Activated naive CD8-positive, alpha-beta T cell treated with anti-CD3 and anti-CD28 coated beads, Interleukin-2, amount 50 U/mL, for 24 hours (primary cell): Measurements from ENCODE around the gene APOBEC3F.
A peak's percentile ranks its signal among the peaks of the same experiment; 100 is the strongest.
"Not testable (repeated sequence)": the region's sequence is repeated elsewhere in the genome, so short reads cannot be mapped to it uniquely, and the experiment has no call there.

Source experiments
- ATAC-seq: fragments of 150-1000 bp; cut with Tn5 transposase; one replicate; pipeline ENCODE4 v1.10.0; 2021
- DNase-seq: peaks from one replicate; pipeline ENCODE4 v3.0.0; 2021
- H3K27ac Mint-ChIP-seq: one replicate; pipeline ENCODE4 v1.8.0; 2021; ENCODE audit warnings: mild to moderate bottlenecking, mixed read lengths
- H3K27me3 Mint-ChIP-seq: one replicate; pipeline ENCODE4 v1.8.0; 2021; ENCODE audit warnings: mixed read lengths
- H3K36me3 Mint-ChIP-seq: one replicate; pipeline ENCODE4 v1.8.0; 2021; ENCODE audit warnings: low read depth, mixed read lengths
- H3K4me1 Mint-ChIP-seq: one replicate; pipeline ENCODE4 v1.8.0; 2021; ENCODE audit warnings: mixed read lengths
- H3K4me3 Mint-ChIP-seq: one replicate; pipeline ENCODE4 v1.8.0; 2021; ENCODE audit warnings: mild to moderate bottlenecking, moderate library complexity, mixed read lengths
- H3K9me3 Mint-ChIP-seq: one replicate; pipeline ENCODE4 v1.8.0; 2021; ENCODE audit warnings: mixed read lengths

Gene APOBEC3F

GRCh38 chr22:39041908-39042307, 1.2 kb downstream of the APOBEC3F start:
- DNase-seq (no peak), ATAC-seq (no peak)
- Mint-ChIP-seq H3K36me3 (peaks cover 2% of the 10 kb centered on the region), H3K27ac (peak overlapping the region; percentile 86), H3K27me3 (no peaks in the 10 kb centered on the region), H3K4me1 (peaks cover 41% of the 10 kb centered on the region), H3K9me3 (no peaks in the 10 kb centered on the region), H3K4me3 (peak overlapping the region; percentile 89)

GRCh38 chr22:39043063-39043462, 2.4 kb downstream of the APOBEC3F start:
- not testable (repeated sequence) for DNase-seq, H3K27me3 Mint-ChIP-seq, H3K27ac Mint-ChIP-seq, H3K36me3 Mint-ChIP-seq, ATAC-seq, H3K9me3 Mint-ChIP-seq, H3K4me3 Mint-ChIP-seq
- H3K4me1 Mint-ChIP-seq, result peaks cover 39% of the 10 kb centered on the region

GRCh38 chr22:39045136-39045535, 4.5 kb downstream of the APOBEC3F start:
- not testable (repeated sequence) for H3K36me3 Mint-ChIP-seq, H3K9me3 Mint-ChIP-seq, DNase-seq, ATAC-seq, H3K4me3 Mint-ChIP-seq, H3K27me3 Mint-ChIP-seq, H3K27ac Mint-ChIP-seq
- H3K4me1 Mint-ChIP-seq, result peaks cover 32% of the 10 kb centered on the region

GRCh38 chr22:39049486-39049885, 8.8 kb downstream of the APOBEC3F start:
- H3K27ac Mint-ChIP-seq, DNase-seq, H3K9me3 Mint-ChIP-seq, H3K4me1 Mint-ChIP-seq, ATAC-seq, H3K36me3 Mint-ChIP-seq, H3K4me3 Mint-ChIP-seq, H3K27me3 Mint-ChIP-seq: not testable (repeated sequence)

- not testable (repeated sequence) for DNase-seq, ATAC-seq, H3K27ac Mint-ChIP-seq, H3K27me3 Mint-ChIP-seq, H3K4me3 Mint-ChIP-seq, H3K4me1 Mint-ChIP-seq, H3K36me3 Mint-ChIP-seq, H3K9me3 Mint-ChIP-seq
Measured at GRCh38 chr22:39051844-39052495, 11.3 kb downstream of the APOBEC3F start.

GRCh38 chr22:39055658-39056057, 15.0 kb downstream of the APOBEC3F start:
- ATAC-seq, result no peak
- H3K4me3 Mint-ChIP-seq, result no peak overlapping the region
- H3K27ac Mint-ChIP-seq, result no peak overlapping the region
- DNase-seq, result no peak
- H3K27me3 Mint-ChIP-seq, result no peaks in the 10 kb centered on the region
- no peaks in the 10 kb centered on the region for H3K4me1 Mint-ChIP-seq
- H3K9me3 Mint-ChIP-seq, result no peaks in the 10 kb centered on the region
- no peaks in the 10 kb centered on the region for H3K36me3 Mint-ChIP-seq

- H3K9me3 Mint-ChIP-seq, DNase-seq, H3K27ac Mint-ChIP-seq, H3K36me3 Mint-ChIP-seq, ATAC-seq, H3K27me3 Mint-ChIP-seq, H3K4me3 Mint-ChIP-seq: not testable (repeated sequence)
- H3K4me1 Mint-ChIP-seq, result peaks cover 20% of the 10 kb centered on the region
Measured at GRCh38 chr22:39061290-39061689, 20.6 kb downstream of the APOBEC3F start.

- DNase-seq, H3K36me3 Mint-ChIP-seq, H3K27me3 Mint-ChIP-seq, H3K9me3 Mint-ChIP-seq, ATAC-seq, H3K27ac Mint-ChIP-seq, H3K4me3 Mint-ChIP-seq: not testable (repeated sequence)
- H3K4me1 Mint-ChIP-seq, result peaks cover 20% of the 10 kb centered on the region
Measured at GRCh38 chr22:39061951-39062350, 21.3 kb downstream of the APOBEC3F start.

- ATAC-seq, H3K4me3 Mint-ChIP-seq, H3K9me3 Mint-ChIP-seq, DNase-seq, H3K36me3 Mint-ChIP-seq, H3K27me3 Mint-ChIP-seq: not testable (repeated sequence)
- Mint-ChIP-seq H3K27ac (peak overlapping the region; percentile 80), H3K4me1 (peaks cover 20% of the 10 kb centered on the region)
Measured at GRCh38 chr22:39063904-39064303, 23.2 kb downstream of the APOBEC3F start.

GRCh38 chr22:39066442-39067276, 26.0 kb downstream of the APOBEC3F start:
- not testable (repeated sequence) for H3K27ac Mint-ChIP-seq, H3K36me3 Mint-ChIP-seq, H3K9me3 Mint-ChIP-seq, H3K27me3 Mint-ChIP-seq, H3K4me3 Mint-ChIP-seq, DNase-seq
- peaks cover 31% of the 10 kb centered on the region for H3K4me1 Mint-ChIP-seq
- ATAC-seq, result peak; percentile 47

- H3K9me3 Mint-ChIP-seq, result peaks cover 3% of the 10 kb centered on the region
- no peak for ATAC-seq
- DNase-seq, result no peak
- H3K27ac Mint-ChIP-seq, result no peak overlapping the region
- no peak overlapping the region for H3K4me3 Mint-ChIP-seq
- no peaks in the 10 kb centered on the region for H3K27me3 Mint-ChIP-seq
- H3K36me3 Mint-ChIP-seq, result peaks cover 2% of the 10 kb centered on the region
- peaks cover 38% of the 10 kb centered on the region for H3K4me1 Mint-ChIP-seq
Measured at GRCh38 chr22:39068033-39068785, 27.5 kb downstream of the APOBEC3F start.

- ATAC-seq (no peak), DNase-seq (no peak)
- Mint-ChIP-seq H3K36me3 (peaks cover 2% of the 10 kb centered on the region), H3K9me3 (peaks cover 3% of the 10 kb centered on the region), H3K4me3 (no peak overlapping the region), H3K4me1 (peaks cover 34% of the 10 kb centered on the region), H3K27me3 (no peaks in the 10 kb centered on the region), H3K27ac (peak overlapping the region; percentile 57)
Measured at GRCh38 chr22:39070186-39070585, 29.5 kb downstream of the APOBEC3F start.

- H3K9me3 Mint-ChIP-seq, H3K36me3 Mint-ChIP-seq, H3K27me3 Mint-ChIP-seq, ATAC-seq, H3K4me3 Mint-ChIP-seq, DNase-seq: not testable (repeated sequence)
- peak overlapping the region; percentile 61 for H3K27ac Mint-ChIP-seq
- peaks cover 41% of the 10 kb centered on the region for H3K4me1 Mint-ChIP-seq
Measured at GRCh38 chr22:39072581-39072981, 31.9 kb downstream of the APOBEC3F start.

- Mint-ChIP-seq H3K9me3 (no peaks in the 10 kb centered on the region), H3K4me3 (no peak overlapping the region), H3K27me3 (no peaks in the 10 kb centered on the region), H3K4me1 (peaks cover 52% of the 10 kb centered on the region), H3K27ac (no peak overlapping the region), H3K36me3 (peaks cover 13% of the 10 kb centered on the region)
- DNase-seq (no peak), ATAC-seq (no peak)
Measured at GRCh38 chr22:39073981-39074380, 33.3 kb downstream of the APOBEC3F start.
